ENCODE measurements around the gene OCIAD2.

- TF ChIP-seq CTCF (conservative IDR thresholded peaks at IDR 0.05) (no peak), EZH2 (IDR thresholded peaks at IDR 0.05; ENCODE audit: low read depth) (no peak)
Observed at GRCh38 chr4:48899950-48900349, 6.6 kb downstream of the OCIAD2 start.

Data from PC-9 (cell line).